GM19372 (cell line): Measurements from ENCODE around the gene DOCK7.

ENCODE experiments used
- ATAC-seq: cut with Tn5 transposase; IDR thresholded peaks from one replicate; pipeline ENCODE4 v1.9.1; 2021; ENCODE audit warnings: mild to moderate bottlenecking, low read depth, moderate library complexity; ENCODE audit not compliant: unreplicated experiment

The DOCK7 gene

GRCh38 chr1:62481681-62482080 lies 206.5 kb downstream of the DOCK7 start:
- no peak for ATAC-seq

DNA sequence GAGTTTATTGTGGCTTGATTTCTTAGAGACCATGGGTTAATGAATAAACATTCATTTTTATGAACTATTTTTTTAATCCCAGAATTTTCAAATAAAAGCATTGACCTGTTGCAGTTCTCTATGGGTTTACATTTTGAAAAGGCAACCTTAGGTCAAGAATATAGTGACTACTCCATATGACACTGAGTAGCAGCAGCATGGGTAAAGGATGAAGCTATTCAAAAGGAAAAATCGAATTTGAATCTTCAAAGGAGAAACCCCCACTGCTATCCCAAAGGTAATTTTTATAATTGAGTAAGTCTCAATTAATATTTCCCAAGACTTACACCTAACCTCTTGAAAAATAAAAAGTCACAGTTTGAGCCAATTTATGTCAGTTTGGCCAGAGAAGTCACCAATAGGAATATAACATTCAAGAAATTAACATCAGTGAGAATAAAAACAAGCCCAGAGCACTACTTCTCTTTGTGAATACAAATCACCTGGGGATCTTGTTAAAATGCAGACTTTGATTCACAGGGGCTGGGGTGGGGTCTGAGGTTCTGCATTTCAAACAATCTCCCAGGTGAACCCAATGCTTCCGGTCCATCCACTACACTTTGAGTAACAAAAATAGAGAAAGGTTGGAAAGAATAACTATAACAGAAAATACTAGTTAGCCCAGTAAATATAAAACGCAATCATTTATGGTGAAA lies 211.5 kb downstream of the DOCK7 start:
- ATAC-seq: no peak

GRCh38 chr1:62467092-62467491 lies 221.1 kb downstream of the DOCK7 start:
- ATAC-seq: no peak

DNA sequence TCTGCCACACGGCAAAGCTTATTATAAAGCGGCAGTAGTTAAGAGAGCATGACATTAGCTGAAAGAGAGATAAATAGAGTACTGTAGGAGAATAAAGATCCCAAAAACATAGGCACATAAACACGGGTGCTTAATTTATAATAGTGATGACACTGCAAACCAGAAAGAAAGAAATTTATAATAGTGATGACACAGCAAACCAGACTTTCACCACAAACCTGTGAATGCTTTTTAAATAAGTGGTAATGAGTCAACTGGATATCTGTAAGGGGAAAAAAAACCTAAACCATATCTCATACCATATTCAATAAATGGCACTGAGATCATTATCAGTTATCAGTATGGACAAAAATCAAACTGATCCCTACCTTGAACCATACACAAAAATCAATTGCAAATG lies 225.8 kb downstream of the DOCK7 start:
- ATAC-seq: no peak

- ATAC-seq: no peak
Measured at GRCh38 chr1:62457955-62458354, 230.2 kb downstream of the DOCK7 start.

GRCh38 chr1:62452951-62453350 lies 235.2 kb downstream of the DOCK7 start:
- no peak for ATAC-seq

DNA sequence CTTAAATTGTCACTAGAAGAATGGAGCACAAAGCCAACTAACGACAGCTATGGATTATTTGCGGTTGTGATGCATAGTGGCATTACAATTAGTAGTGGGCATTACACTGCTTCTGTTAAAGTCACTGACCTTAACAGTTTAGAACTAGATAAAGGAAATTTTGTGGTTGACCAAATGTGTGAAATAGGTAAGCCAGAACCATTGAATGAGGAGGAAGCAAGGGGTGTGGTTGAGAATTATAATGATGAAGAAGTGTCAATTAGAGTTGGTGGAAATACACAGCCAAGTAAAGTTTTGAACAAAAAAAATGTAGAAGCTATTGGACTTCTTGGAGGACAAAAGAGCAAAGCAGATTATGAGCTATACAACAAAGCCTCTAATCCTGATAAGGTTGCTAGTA lies 237.9 kb downstream of the DOCK7 start:
- no peak for ATAC-seq

DNA sequence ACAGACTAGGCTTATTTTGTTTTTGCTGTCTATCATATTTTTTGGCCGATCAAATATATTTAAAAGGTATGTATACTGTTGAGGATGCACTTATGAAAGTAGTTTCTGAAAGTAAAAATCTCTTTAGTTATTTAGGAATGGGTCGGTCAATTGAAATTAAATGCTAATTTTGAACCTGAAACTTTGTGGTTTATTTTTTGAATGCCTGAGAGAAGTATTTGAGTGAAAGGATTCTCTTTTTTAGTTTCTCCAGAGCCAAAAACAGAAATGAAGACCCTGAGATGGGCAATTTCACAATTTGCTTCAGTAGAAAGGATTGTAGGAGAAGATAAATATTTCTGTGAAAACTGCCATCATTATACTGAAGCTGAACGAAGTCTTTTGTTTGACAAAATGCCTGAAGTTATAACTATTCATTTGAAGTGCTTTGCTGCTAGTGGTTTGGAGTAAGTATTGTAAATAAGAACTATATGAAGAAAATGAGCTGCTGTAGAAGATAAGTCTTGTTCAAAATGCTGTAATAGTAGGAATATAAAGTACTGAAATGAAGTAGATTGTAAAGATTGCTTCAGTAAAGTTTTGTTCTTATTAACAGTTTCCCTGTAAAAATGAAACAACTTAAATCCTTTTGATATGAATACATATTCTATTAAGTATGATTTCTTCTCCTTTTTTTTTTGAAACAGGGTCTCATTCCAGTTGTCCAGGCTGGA lies 239.8 kb downstream of the DOCK7 start:
- ATAC-seq: no peak

GRCh38 chr1:62444701-62445100 lies 243.5 kb downstream of the DOCK7 start:
- ATAC-seq: no peak

- ATAC-seq: peak; percentile 12
Measured at GRCh38 chr1:62439652-62440371, 248.4 kb downstream of the DOCK7 start.

- ATAC-seq: no peak
Measured at GRCh38 chr1:62438163-62438562, 250.0 kb downstream of the DOCK7 start.

GRCh38 chr1:62437273-62437940 lies 250.8 kb downstream of the DOCK7 start:
- ATAC-seq: no peak

- ATAC-seq: peak; percentile 70
Measured at GRCh38 chr1:62436466-62437272, 251.5 kb downstream of the DOCK7 start, which contains the start of gene USP1. TSS of gene USP1 (plus strand) at chr1:62437049. CDS start at chr1:62439868, 2,819 bp downstream.

GRCh38 chr1:62436039-62436465 lies 252.1 kb downstream of the DOCK7 start:
- no peak for ATAC-seq

DNA sequence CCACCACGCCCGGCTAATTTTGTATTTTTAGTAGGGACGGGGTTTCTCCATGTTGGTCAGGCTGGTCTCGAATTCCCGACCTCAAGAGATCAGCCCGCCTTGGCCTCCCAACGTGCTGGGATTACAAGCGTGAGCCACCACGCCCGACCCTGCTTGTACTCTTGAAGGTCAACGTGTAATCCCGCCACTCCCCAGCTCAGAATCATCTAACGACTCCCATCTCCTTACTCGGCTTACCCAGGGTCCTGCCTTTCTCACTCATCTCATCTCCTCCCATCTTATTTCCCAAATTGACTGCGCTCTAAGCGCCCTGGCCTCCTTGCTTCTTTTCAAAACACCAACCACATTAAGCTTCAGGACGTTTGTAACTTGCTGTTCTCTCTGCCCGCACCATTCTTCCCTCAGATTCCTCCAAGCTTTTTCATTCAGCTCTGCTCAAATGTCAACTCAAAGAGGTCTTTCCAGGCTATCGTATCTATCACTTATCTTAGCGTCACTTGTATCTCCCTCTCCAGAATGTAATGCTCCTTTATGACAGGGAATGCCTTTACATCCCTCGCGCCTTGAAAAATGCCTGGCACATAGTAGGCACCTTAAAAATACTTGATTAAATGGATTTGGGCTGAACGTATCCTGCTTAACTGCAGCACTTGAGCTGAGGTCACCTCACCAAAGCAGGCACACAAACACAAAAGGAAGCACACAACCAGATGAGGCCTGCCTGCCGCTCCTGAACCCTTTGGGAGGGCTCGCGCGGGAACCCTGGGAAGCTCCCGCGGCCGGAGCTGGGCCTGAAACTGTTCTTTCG lies 252.8 kb downstream of the DOCK7 start:
- ATAC-seq: no peak

GRCh38 chr1:62434618-62435001 lies 253.6 kb downstream of the DOCK7 start:
- no peak for ATAC-seq

- ATAC-seq: no peak
Measured at GRCh38 chr1:62433861-62434617, 254.1 kb downstream of the DOCK7 start.

GRCh38 chr1:62429581-62429980 lies 258.6 kb downstream of the DOCK7 start:
- no peak for ATAC-seq

DNA sequence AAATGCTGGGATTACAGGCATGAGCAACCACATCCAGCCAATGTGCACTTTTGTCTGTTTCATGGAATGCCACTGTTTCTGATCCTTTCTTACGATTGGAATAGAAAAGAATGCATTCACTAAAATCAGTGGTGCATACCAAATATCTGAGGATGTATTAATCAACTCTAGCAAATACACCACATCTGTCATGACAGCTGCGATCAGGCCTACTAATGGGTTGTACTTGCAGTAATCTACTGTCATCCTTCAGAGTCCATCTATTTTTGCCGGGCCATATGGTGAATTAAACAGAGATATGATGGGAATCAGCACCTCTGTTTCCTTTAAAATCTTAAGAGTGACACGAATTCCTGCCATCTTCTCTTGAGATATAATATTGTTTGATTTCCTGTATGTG lies 259.8 kb downstream of the DOCK7 start:
- no peak for ATAC-seq
